Transverse colon (tissue), 4 donors: Measurements from ENCODE around the gene DDX10. TPM values are rescaled to one million over a fixed set of nuclear protein-coding genes. Genes with fewer than 3 reads are reported as not detected.

Experiments
- DNase-seq: peaks from one replicate; pipeline ENCODE4 v3.0.0-alpha.2; 2019
- H3K27ac ChIP-seq, 4 donors: fragments of 200-600 bp; sonication (generic); 2 replicates each; pipeline ENCODE4 v1.5.1; 2016 to 2018; ENCODE audit warnings: inconsistent platforms in 4 of 4
- H3K27me3 ChIP-seq: fragments of 200-600 bp; sonication (generic); 2 replicates; pipeline ENCODE4 v1.5.1; 2017; ENCODE audit warnings: inconsistent platforms
- H3K36me3 ChIP-seq, 4 donors: fragments of 200-600 bp; sonication (generic); 2 replicates each; pipeline ENCODE4 v1.5.1; 2017 to 2019; ENCODE audit warnings: inconsistent platforms in 4 of 4
- H3K4me1 ChIP-seq, 4 donors: fragments of 200-600 bp; sonication (generic); 2 replicates each; pipeline ENCODE4 v1.5.1; 2017 to 2020; ENCODE audit warnings: inconsistent platforms in 4 of 4
- H3K4me3 ChIP-seq, 4 donors: fragments of 200-600 bp; sonication (generic); 1 replicate in 1 of 4; 2 replicates in 3 of 4; pipeline versions ENCODE4 v1.5.1 to v1.6.1; 2017 to 2019; ENCODE audit warnings: inconsistent platforms in 4 of 4
- H3K9me3 ChIP-seq, 2 donors: fragments of 200-600 bp; sonication (generic); 2 replicates each; pipeline ENCODE4 v1.5.1; 2017 to 2019; ENCODE audit warnings: inconsistent platforms in 2 of 2
- EP300 ChIP-seq: sonication (generic); formaldehyde crosslinking; IDR thresholded peaks from one replicate; pipeline ENCODE4 v1.6.1; 2017; ENCODE audit warnings: antibody characterized with exemption, low read depth
- POLR2A ChIP-seq: fragments of 450-650 bp; IDR thresholded peaks from one replicate; pipeline ENCODE4 v1.6.1; 2016; ENCODE audit warnings: antibody characterized with exemption, mild to moderate bottlenecking, moderate library complexity
- POLR2AphosphoS5 ChIP-seq, 3 donors: sonication (generic); formaldehyde crosslinking; IDR thresholded peaks; one replicate each; pipeline ENCODE4 v1.6.1; 2016; ENCODE audit warnings: antibody characterized with exemption in 3 of 3
- WGBS, 2 donors: methylation state at CpG; one replicate each; pipeline ENCODE4 v1.1.5; 2018; ENCODE audit warnings: low coverage in 1 of 2; 5-methylcytosine and 5-hydroxymethylcytosine counted together
- in situ Hi-C, 4 donors: fragments of 200-750 bp; cut with MboI; loops; one replicate each; pipeline versions ENCODE4 v1.15.0 to v1.15.1; 2017; ENCODE audit warnings: low sequenced_read_pairs in 3 of 4, low pct_ligation_motif_present in 1 of 4, low pct_unique_long_range_greater_than_20kb in 1 of 4
- intact Hi-C: fragments of 100-400 bp; cut with DNase I; formaldehyde crosslinking; loops from one replicate; pipeline ENCODE4 v1.15.1; 2023; ENCODE audit warnings: low total_unique reads
- total RNA-seq, 4 donors: library from RNA; depleted of rRNA; stranded (reverse); fragments of >200 nt; gene quantifications; one replicate each; pipeline ENCODE4 v1.1.0, GENCODE V29; 2016
- TF ChIP-seq, protein P1 (sequence below), 5 experiments: fragments of 200-600 bp in 3 of 5; fragments of 450-650 bp in 2 of 5; sonication (generic) in 3 of 5; IDR thresholded peaks; 1 replicate in 2 of 5; 2 replicates in 3 of 5; pipeline ENCODE4 v1.5.1; 2016 to 2017; ENCODE audit warnings: antibody characterized with exemption in 5 of 5, inconsistent platforms in 3 of 5, mild to moderate bottlenecking in 2 of 5, moderate library complexity in 1 of 5

DDX10 gene
- total RNA-seq, 4 donors from 2014 or later: 7.6 to 38.2 (median 12.6) TPM

DNA sequence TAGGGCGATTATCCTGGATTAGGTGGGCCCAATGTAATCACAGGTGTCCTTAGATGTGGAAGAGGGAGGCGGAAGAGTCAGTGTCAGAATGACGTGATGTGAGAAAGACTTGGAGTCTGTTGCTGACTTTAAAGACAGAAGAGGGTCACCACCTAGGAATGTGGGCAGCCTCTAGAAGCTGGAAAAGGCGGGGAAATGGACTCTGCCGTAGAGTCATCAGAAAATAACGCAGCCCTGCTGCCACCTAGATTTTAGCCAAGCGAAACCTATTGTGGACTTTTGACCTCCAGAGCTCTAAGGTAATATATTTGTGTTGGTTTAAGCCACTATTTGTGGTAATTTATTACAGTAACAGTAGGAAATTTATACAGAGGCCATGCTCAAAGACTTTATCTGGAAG, 4.8 kb downstream of the DDX10 start:
- H3K4me3 ChIP-seq: no peak overlapping the region
- in situ Hi-C loops: loop anchor here in 2 of 4 donors (10.0 to 25.0 kb wide), 5 partner anchors 175 to 657 kb away; partner anchors contain the start of genes ATM (in 2 of the 2), NPAT (in 2 of the 2), CUL5 (in 1 of the 2) and POGLUT3 (in 1 of the 2)
- no peaks in the 10 kb centered on the region for H3K9me3 ChIP-seq
- WGBS, 2 donors: 88% methylated on average over 5 to 7 of the region's 7 CpGs
- H3K27ac ChIP-seq: no peak overlapping the region
- H3K4me1 ChIP-seq: peaks cover 12 to 34% (median 24%) of the 10 kb centered on the region in 4 donors
- intact Hi-C loops: no loop called here
- DNase-seq: no peak
- TF ChIP-seq, protein P1, sequence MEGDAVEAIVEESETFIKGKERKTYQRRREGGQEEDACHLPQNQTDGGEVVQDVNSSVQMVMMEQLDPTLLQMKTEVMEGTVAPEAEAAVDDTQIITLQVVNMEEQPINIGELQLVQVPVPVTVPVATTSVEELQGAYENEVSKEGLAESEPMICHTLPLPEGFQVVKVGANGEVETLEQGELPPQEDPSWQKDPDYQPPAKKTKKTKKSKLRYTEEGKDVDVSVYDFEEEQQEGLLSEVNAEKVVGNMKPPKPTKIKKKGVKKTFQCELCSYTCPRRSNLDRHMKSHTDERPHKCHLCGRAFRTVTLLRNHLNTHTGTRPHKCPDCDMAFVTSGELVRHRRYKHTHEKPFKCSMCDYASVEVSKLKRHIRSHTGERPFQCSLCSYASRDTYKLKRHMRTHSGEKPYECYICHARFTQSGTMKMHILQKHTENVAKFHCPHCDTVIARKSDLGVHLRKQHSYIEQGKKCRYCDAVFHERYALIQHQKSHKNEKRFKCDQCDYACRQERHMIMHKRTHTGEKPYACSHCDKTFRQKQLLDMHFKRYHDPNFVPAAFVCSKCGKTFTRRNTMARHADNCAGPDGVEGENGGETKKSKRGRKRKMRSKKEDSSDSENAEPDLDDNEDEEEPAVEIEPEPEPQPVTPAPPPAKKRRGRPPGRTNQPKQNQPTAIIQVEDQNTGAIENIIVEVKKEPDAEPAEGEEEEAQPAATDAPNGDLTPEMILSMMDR (IDR thresholded peaks at IDR 0.05): no peak
- no peaks in the 10 kb centered on the region for H3K36me3 ChIP-seq
- H3K27me3 ChIP-seq: no peaks in the 10 kb centered on the region

DNA sequence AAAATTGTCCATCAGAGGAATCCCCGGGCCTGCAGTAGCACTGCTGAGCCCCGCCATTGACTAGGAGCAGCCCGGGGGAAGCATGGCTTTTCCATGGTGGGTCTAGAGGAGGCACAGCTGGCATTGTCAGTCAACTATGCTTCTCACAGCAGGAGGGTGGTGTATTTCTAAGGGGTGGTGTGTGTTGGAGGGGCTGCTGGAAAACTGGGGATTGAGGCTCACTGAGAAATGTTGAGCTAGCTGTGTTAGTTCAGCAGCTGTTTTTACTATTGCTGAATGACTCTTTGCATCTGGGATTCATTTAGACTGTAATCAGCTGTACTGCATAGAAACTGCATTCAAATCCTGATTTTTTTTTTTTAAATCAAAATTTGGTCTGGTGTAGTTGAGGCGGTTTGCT, 5.6 kb downstream of the DDX10 start:
- intact Hi-C loops (no loop called here), in situ Hi-C loops (loop anchor here in 2 of 4 donors (25.0 kb wide), 3 partner anchors 458 to 658 kb away; partner anchors contain the start of genes ATM (in 1 of the 2), CUL5 (in 1 of the 2) and NPAT (in 1 of the 2))
- WGBS, 2 donors: 86 to 91% methylated on average over 2 to 4 of the region's 4 CpGs
- Histone ChIP-seq H3K4me3 (no peak overlapping the region), H3K27me3 (no peaks in the 10 kb centered on the region), H3K27ac (no peak overlapping the region), H3K9me3 (no peaks in the 10 kb centered on the region), H3K36me3 (peaks cover 0 to 4% (median 0%) of the 10 kb centered on the region in 4 donors), H3K4me1 (peaks cover 12 to 34% (median 24%) of the 10 kb centered on the region in 4 donors)
- DNase-seq: no peak
- no peak for TF ChIP-seq EP300
- TF ChIP-seq POLR2AphosphoS5 (IDR thresholded peaks at IDR 0.05): no peak
- TF ChIP-seq, protein P1 (IDR thresholded peaks at IDR 0.05): no peak
- no peak for TF ChIP-seq POLR2A

DNA sequence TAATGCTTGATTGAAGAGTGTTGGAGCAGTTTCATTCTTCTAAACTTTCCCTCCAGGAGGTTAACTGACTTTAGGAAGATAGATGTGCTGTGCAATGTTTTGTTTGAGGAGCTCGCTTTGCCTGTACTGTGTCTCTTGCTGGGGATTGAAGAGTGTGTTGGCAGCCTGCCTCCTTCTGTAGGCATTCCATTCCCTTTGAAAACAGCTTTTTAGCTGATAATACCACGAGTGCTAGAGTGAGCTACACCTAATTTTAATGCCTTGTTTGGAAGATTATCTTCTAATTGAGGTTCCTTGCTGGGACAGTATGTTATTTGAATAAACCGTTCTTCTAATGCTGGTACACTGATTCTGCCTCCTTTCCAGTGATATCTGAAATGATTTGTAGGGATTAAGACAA, 7.2 kb downstream of the DDX10 start:
- Histone ChIP-seq H3K27me3 (no peaks in the 10 kb centered on the region), H3K4me3 (no peak overlapping the region), H3K4me1 (peaks cover 4 to 21% (median 10%) of the 10 kb centered on the region in 4 donors), H3K36me3 (peaks cover 0 to 18% (median 2%) of the 10 kb centered on the region in 4 donors), H3K27ac (no peak overlapping the region), H3K9me3 (no peaks in the 10 kb centered on the region)
- TF ChIP-seq, protein P1 (IDR thresholded peaks at IDR 0.05): no peak
- TF ChIP-seq POLR2A: no peak
- TF ChIP-seq POLR2AphosphoS5 (IDR thresholded peaks at IDR 0.05): no peak
- TF ChIP-seq EP300: no peak
- intact Hi-C loops (no loop called here), in situ Hi-C loops (loop anchor here in 2 of 4 donors (25.0 kb wide), 3 partner anchors 460 to 660 kb away; partner anchors contain the start of genes ATM (in 1 of the 2), CUL5 (in 1 of the 2) and NPAT (in 1 of the 2))
- WGBS, 2 donors: 36 to 53% methylated on average over 2 to 3 of the region's 3 CpGs
- DNase-seq: no peak

DNA sequence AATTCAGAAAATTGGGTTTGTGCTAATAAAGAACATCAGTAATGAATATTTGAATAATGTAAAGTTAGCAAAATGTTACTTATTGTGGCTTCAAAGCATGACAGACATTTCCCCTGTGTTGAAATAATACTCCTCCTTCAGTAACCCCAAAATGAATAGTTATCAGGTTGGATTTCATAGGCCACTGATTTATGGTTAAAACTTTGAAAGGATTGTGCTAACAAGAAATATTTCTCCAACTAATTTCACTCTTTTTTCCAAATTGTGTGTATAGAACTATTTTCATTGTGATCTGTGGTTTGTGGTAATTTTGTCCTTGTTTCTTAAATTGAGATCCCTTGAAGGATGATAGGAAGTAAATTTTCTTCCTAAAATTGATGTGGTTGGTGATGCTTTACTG, 7.9 kb downstream of the DDX10 start:
- Histone ChIP-seq H3K9me3 (no peaks in the 10 kb centered on the region), H3K27ac (no peak overlapping the region), H3K27me3 (no peaks in the 10 kb centered on the region), H3K36me3 (peaks cover 0 to 25% (median 2%) of the 10 kb centered on the region in 4 donors), H3K4me3 (no peak overlapping the region), H3K4me1 (peaks cover 4 to 16% (median 9%) of the 10 kb centered on the region in 4 donors)
- DNase-seq: no peak
- TF ChIP-seq POLR2AphosphoS5 (IDR thresholded peaks at IDR 0.05) (no peak), POLR2A (no peak), EP300 (no peak)
- TF ChIP-seq, protein P1 (IDR thresholded peaks at IDR 0.05): no peak
- intact Hi-C loops (no loop called here), in situ Hi-C loops (loop anchor here in 2 of 4 donors (25.0 kb wide), 3 partner anchors 460 to 660 kb away; partner anchors contain the start of genes ATM (in 1 of the 2), CUL5 (in 1 of the 2) and NPAT (in 1 of the 2))
